Activated CD4-positive, alpha-beta T cell treated with anti-CD3 and anti-CD28 coated beads, Interleukin-2, amount 50 U/mL, for 1 hour (primary cell): ENCODE data around the gene C17orf113.
A peak's percentile ranks its signal among the peaks of the same experiment; 100 is the strongest.

Experiments
- DNase-seq: peaks from one replicate; pipeline ENCODE4 v3.0.0-alpha.2; 2020

The C17orf113 gene

GRCh38 chr17:42050393-42051012, at the start of gene C17orf113:
Gene C17orf113 (minus strand): TSS chr17:42050601. CDS start chr17:42043376, 7,225 bp downstream.
- peak; percentile 47 for DNase-seq

GRCh38 chr17:42098730-42099399, 48.5 kb upstream of the C17orf113 start:
- no peak for DNase-seq

GRCh38 chr17:42097691-42098631, 47.6 kb upstream of the C17orf113 start, which contains the start of gene ZNF385C:
Gene ZNF385C (minus strand): TSS chr17:42098473. CDS start chr17:42063056, 35,417 bp downstream.
- peak; percentile 50 for DNase-seq

GRCh38 chr17:42096360-42097111, 46.1 kb upstream of the C17orf113 start:
- DNase-seq = no peak

- no peak for DNase-seq
Observed at GRCh38 chr17:42094375-42095069, 44.1 kb upstream of the C17orf113 start.

GRCh38 chr17:42092939-42093338, 42.5 kb upstream of the C17orf113 start:
- no peak for DNase-seq

GRCh38 chr17:42090964-42091790, 40.8 kb upstream of the C17orf113 start:
- no peak for DNase-seq

- DNase-seq = no peak
Observed at GRCh38 chr17:42088736-42089135, 38.3 kb upstream of the C17orf113 start.

GRCh38 chr17:42087736-42088705, 37.6 kb upstream of the C17orf113 start:
- no peak for DNase-seq

GRCh38 chr17:42087042-42087701, 36.8 kb upstream of the C17orf113 start:
- no peak for DNase-seq

GRCh38 chr17:42081516-42082129, 31.2 kb upstream of the C17orf113 start:
- DNase-seq = no peak

GRCh38 chr17:42079541-42079940, 29.1 kb upstream of the C17orf113 start:
- DNase-seq = no peak

- DNase-seq = no peak
Observed at GRCh38 chr17:42078396-42079043, 28.1 kb upstream of the C17orf113 start.

GRCh38 chr17:42077755-42078154, 27.4 kb upstream of the C17orf113 start:
- DNase-seq = no peak

GRCh38 chr17:42076797-42077559, 26.6 kb upstream of the C17orf113 start:
- no peak for DNase-seq

GRCh38 chr17:42075789-42076188, 25.4 kb upstream of the C17orf113 start:
- no peak for DNase-seq
